MCF 10A (cell line): ENCODE measurements around the gene SEC24D. TPM values are rescaled to one million over a fixed set of nuclear protein-coding genes. Genes with fewer than 3 reads are reported as not detected.
"Not testable (repeated sequence)": the region's sequence is repeated elsewhere in the genome, so short reads cannot be mapped to it uniquely, and the experiment has no call there.

Experiments
- BruUV-seq: library from RNA; stranded (reverse); fragments of 400-500 nt; replicated peaks from 2 replicates; lab custom pipeline; 2021; lab: Mats Ljungman, UMichigan
- CTCF ChIA-PET: fragments of 300-600 bp; sonication (Branson Sonifier 250); formaldehyde crosslinking; extraction: SDS; loops from one replicate; lab custom pipeline; 2021; ENCODE audit warnings: antibody characterized with exemption, inconsistent platforms; lab: Yijun Ruan, JAX
- POLR2A ChIA-PET: fragments of 300-600, 350-650 bp; sonication (Branson Sonifier 250); formaldehyde crosslinking; extraction: SDS; loops from one replicate; lab custom pipeline; 2020; ENCODE audit warnings: antibody characterized with exemption, inconsistent platforms; lab: Yijun Ruan, JAX
- DNase-seq: peaks from one replicate; pipeline ENCODE4 v3.0.0-alpha.2; 2018; ENCODE audit not compliant: unreplicated experiment
- H3K27ac Mint-ChIP-seq: one replicate; pipeline ENCODE4 v1.8.0; 2022; ENCODE audit warnings: mild to moderate bottlenecking, low read depth, mixed read lengths; ENCODE audit not compliant: unreplicated experiment
- H3K27me3 Mint-ChIP-seq: one replicate; pipeline ENCODE4 v1.8.0; 2022; ENCODE audit warnings: mixed read lengths; ENCODE audit not compliant: insufficient read depth, unreplicated experiment
- H3K36me3 Mint-ChIP-seq: one replicate; pipeline ENCODE4 v1.8.0; 2022; ENCODE audit warnings: mild to moderate bottlenecking, moderate library complexity, mixed read lengths; ENCODE audit not compliant: insufficient read depth, unreplicated experiment
- H3K4me1 Mint-ChIP-seq: one replicate; pipeline ENCODE4 v1.8.0; 2022; ENCODE audit warnings: mixed read lengths; ENCODE audit not compliant: insufficient read depth, unreplicated experiment
- H3K4me3 Mint-ChIP-seq: one replicate; pipeline ENCODE4 v1.8.0; 2022; ENCODE audit warnings: mild to moderate bottlenecking, moderate library complexity, mixed read lengths; ENCODE audit not compliant: unreplicated experiment
- H3K9me3 Mint-ChIP-seq: one replicate; pipeline ENCODE4 v1.8.0; 2022; ENCODE audit warnings: mixed read lengths; ENCODE audit not compliant: unreplicated experiment
- CTCF ChIP-seq: fragments of 200-600 bp; IDR thresholded peaks from one replicate; pipeline ENCODE4 v1.8.0; 2022; ENCODE audit warnings: antibody characterized with exemption, mild to moderate bottlenecking; ENCODE audit not compliant: unreplicated experiment
- intact Hi-C: fragments of 100-400 bp; cut with micrococcal nuclease; formaldehyde crosslinking; loops from 2 replicates; pipeline ENCODE4 v1.14.1; 2022
- total RNA-seq: library from RNA; stranded (reverse); gene quantifications from 2 replicates; pipeline ENCODE4 v1.2.3, GENCODE V29; 2022

The SEC24D gene
- total RNA-seq, 1 experiment from 2014 or later = 117 TPM

- H3K4me3 Mint-ChIP-seq, H3K9me3 Mint-ChIP-seq, intact Hi-C loops, BruUV-seq, H3K27ac Mint-ChIP-seq, H3K27me3 Mint-ChIP-seq, DNase-seq: not testable (repeated sequence)
- Mint-ChIP-seq H3K36me3 (peaks cover 23% of the 10 kb centered on the region), H3K4me1 (peaks cover 27% of the 10 kb centered on the region)
- CTCF ChIA-PET = interaction anchor here (0.6 to 8.7 kb wide), 9 partner anchors 31 to 192 kb away, joined by 3 to 81 read pairs (median 4); no protein-coding TSS in a partner anchor
- POLR2A ChIA-PET = interaction anchor here (0.7 to 1.5 kb wide), 8 partner anchors 8 to 717 kb away, joined by 3 to 7 read pairs (median 3); no protein-coding TSS in a partner anchor
These were observed 58.8 kb downstream of the SEC24D start for GRCh38 chr4:118776955-118777640.

- peak; percentile 43 for DNase-seq
- Mint-ChIP-seq H3K36me3 (peaks cover 16% of the 10 kb centered on the region), H3K27me3 (no peaks in the 10 kb centered on the region), H3K9me3 (peaks cover 7% of the 10 kb centered on the region), H3K4me1 (peaks cover 27% of the 10 kb centered on the region), H3K27ac (peak overlapping the region; percentile 16), H3K4me3 (no peak overlapping the region)
- no TSS peak for BruUV-seq
- POLR2A ChIA-PET = interaction anchor here (0.7 to 1.5 kb wide), 8 partner anchors 9 to 717 kb away, joined by 3 to 7 read pairs (median 3); no protein-coding TSS in a partner anchor
- intact Hi-C loops = no loop called here
- CTCF ChIA-PET = interaction anchor here (0.6 to 11.6 kb wide), 12 partner anchors 30 to 193 kb away, joined by 3 to 121 read pairs (median 4); partner anchors contain the start of gene SYNPO2
- TF ChIP-seq CTCF = no peak
These were observed 59.6 kb downstream of the SEC24D start for GRCh38 chr4:118776157-118776954.

- H3K27ac Mint-ChIP-seq = peak overlapping the region; percentile 27
These were observed 60.5 kb downstream of the SEC24D start for GRCh38 chr4:118775405-118775804.

More at GRCh38 chr4:118775405-118775804, 60.5 kb downstream of the SEC24D start:
- ChIA-PET CTCF (interaction anchor here (0.6 to 11.6 kb wide), 11 partner anchors 22 to 488 kb away, joined by 3 to 121 read pairs (median 3); partner anchors contain the start of gene SYNPO2), POLR2A (interaction anchor here (0.6 to 1.3 kb wide), 3 partner anchors 10 to 119 kb away, joined by 3 to 5 read pairs (median 4); no protein-coding TSS in a partner anchor)
- H3K36me3 Mint-ChIP-seq = peaks cover 14% of the 10 kb centered on the region
- H3K4me3 Mint-ChIP-seq = no peak overlapping the region
- H3K9me3 Mint-ChIP-seq = peaks cover 7% of the 10 kb centered on the region
- no peaks in the 10 kb centered on the region for H3K27me3 Mint-ChIP-seq
- no peak for TF ChIP-seq CTCF
- intact Hi-C loops = no loop called here
- peaks cover 27% of the 10 kb centered on the region for H3K4me1 Mint-ChIP-seq
- BruUV-seq = no TSS peak
- no peak for DNase-seq
